ENCODE results near the gene SSH2.

Gene SSH2

GRCh38 chr17:29766796-29767327 is 163.2 kb downstream of the SSH2 start:
- Histone ChIP-seq H3K4me1 (ENCODE audit: control insufficient read depth, insufficient read depth, low read length, poor library complexity, severe bottlenecking) (no peaks in the 10 kb centered on the region), H3K27me3 (replicated peaks; ENCODE audit: control insufficient read depth, insufficient read depth, low read length, poor library complexity, severe bottlenecking) (no peaks in the 10 kb centered on the region), H3K4me3 (ENCODE audit: insufficient read depth, low read depth, low read length, poor library complexity, severe bottlenecking) (no peak overlapping the region), H3K36me3 (ENCODE audit: control insufficient read depth, insufficient read depth, low read length) (no peaks in the 10 kb centered on the region), H3K9me3 (ENCODE audit: control insufficient read depth, low read length) (no peaks in the 10 kb centered on the region), H3K27ac (ENCODE audit: insufficient read depth, low read length, poor library complexity, severe bottlenecking) (no peak overlapping the region)
- DNase-seq = no peak

GRCh38 chr17:29764748-29765147 is 165.3 kb downstream of the SSH2 start:
- no peak for DNase-seq
- Histone ChIP-seq H3K9me3 (ENCODE audit: control insufficient read depth, low read length) (no peaks in the 10 kb centered on the region), H3K4me3 (ENCODE audit: insufficient read depth, low read depth, low read length, poor library complexity, severe bottlenecking) (no peak overlapping the region), H3K36me3 (ENCODE audit: control insufficient read depth, insufficient read depth, low read length) (no peaks in the 10 kb centered on the region), H3K27ac (ENCODE audit: insufficient read depth, low read length, poor library complexity, severe bottlenecking) (no peak overlapping the region), H3K27me3 (replicated peaks; ENCODE audit: control insufficient read depth, insufficient read depth, low read length, poor library complexity, severe bottlenecking) (no peaks in the 10 kb centered on the region), H3K4me1 (ENCODE audit: control insufficient read depth, insufficient read depth, low read length, poor library complexity, severe bottlenecking) (peaks cover 7% of the 10 kb centered on the region)

GRCh38 chr17:29764217-29764616 is 165.8 kb downstream of the SSH2 start:
- Histone ChIP-seq H3K27ac (ENCODE audit: insufficient read depth, low read length, poor library complexity, severe bottlenecking) (no peak overlapping the region), H3K27me3 (replicated peaks; ENCODE audit: control insufficient read depth, insufficient read depth, low read length, poor library complexity, severe bottlenecking) (no peaks in the 10 kb centered on the region), H3K4me1 (ENCODE audit: control insufficient read depth, insufficient read depth, low read length, poor library complexity, severe bottlenecking) (peaks cover 7% of the 10 kb centered on the region), H3K36me3 (ENCODE audit: control insufficient read depth, insufficient read depth, low read length) (no peaks in the 10 kb centered on the region), H3K9me3 (ENCODE audit: control insufficient read depth, low read length) (no peaks in the 10 kb centered on the region), H3K4me3 (ENCODE audit: insufficient read depth, low read depth, low read length, poor library complexity, severe bottlenecking) (no peak overlapping the region)
- no peak for DNase-seq

- no peak for DNase-seq
- Histone ChIP-seq H3K27me3 (replicated peaks; ENCODE audit: control insufficient read depth, insufficient read depth, low read length, poor library complexity, severe bottlenecking) (no peaks in the 10 kb centered on the region), H3K4me3 (ENCODE audit: insufficient read depth, low read depth, low read length, poor library complexity, severe bottlenecking) (no peak overlapping the region), H3K36me3 (ENCODE audit: control insufficient read depth, insufficient read depth, low read length) (no peaks in the 10 kb centered on the region), H3K27ac (ENCODE audit: insufficient read depth, low read length, poor library complexity, severe bottlenecking) (no peak overlapping the region), H3K9me3 (ENCODE audit: control insufficient read depth, low read length) (no peaks in the 10 kb centered on the region), H3K4me1 (ENCODE audit: control insufficient read depth, insufficient read depth, low read length, poor library complexity, severe bottlenecking) (peaks cover 14% of the 10 kb centered on the region)
Observed at GRCh38 chr17:29763273-29763672, 166.8 kb downstream of the SSH2 start.

GRCh38 chr17:29761040-29761761 is 168.8 kb downstream of the SSH2 start:
- no peaks in the 10 kb centered on the region for H3K9me3 ChIP-seq (ENCODE audit: control insufficient read depth, low read length)
- no peaks in the 10 kb centered on the region for H3K36me3 ChIP-seq (ENCODE audit: control insufficient read depth, insufficient read depth, low read length)
- no peaks in the 10 kb centered on the region for H3K27me3 ChIP-seq (replicated peaks; ENCODE audit: control insufficient read depth, insufficient read depth, low read length, poor library complexity, severe bottlenecking)
- H3K4me3 ChIP-seq (ENCODE audit: insufficient read depth, low read depth, low read length, poor library complexity, severe bottlenecking) = peak overlapping the region; percentile 94
- peaks cover 18% of the 10 kb centered on the region for H3K4me1 ChIP-seq (ENCODE audit: control insufficient read depth, insufficient read depth, low read length, poor library complexity, severe bottlenecking)
- DNase-seq = peak; percentile 80 to 85 (median 83)
- H3K27ac ChIP-seq (ENCODE audit: insufficient read depth, low read length, poor library complexity, severe bottlenecking) = peak overlapping the region; percentile 80

GRCh38 chr17:29760279-29761039 is 169.6 kb downstream of the SSH2 start:
- Histone ChIP-seq H3K9me3 (ENCODE audit: control insufficient read depth, low read length) (no peaks in the 10 kb centered on the region), H3K27me3 (replicated peaks; ENCODE audit: control insufficient read depth, insufficient read depth, low read length, poor library complexity, severe bottlenecking) (no peaks in the 10 kb centered on the region), H3K36me3 (ENCODE audit: control insufficient read depth, insufficient read depth, low read length) (no peaks in the 10 kb centered on the region), H3K4me1 (ENCODE audit: control insufficient read depth, insufficient read depth, low read length, poor library complexity, severe bottlenecking) (peaks cover 18% of the 10 kb centered on the region), H3K4me3 (ENCODE audit: insufficient read depth, low read depth, low read length, poor library complexity, severe bottlenecking) (peak overlapping the region; percentile 94), H3K27ac (ENCODE audit: insufficient read depth, low read length, poor library complexity, severe bottlenecking) (peak overlapping the region; percentile 80)
- peak; percentile 1 to 35 (median 15) for DNase-seq

GRCh38 chr17:29758255-29758654 is 171.8 kb downstream of the SSH2 start:
- Histone ChIP-seq H3K4me1 (ENCODE audit: control insufficient read depth, insufficient read depth, low read length, poor library complexity, severe bottlenecking) (peaks cover 18% of the 10 kb centered on the region), H3K9me3 (ENCODE audit: control insufficient read depth, low read length) (no peaks in the 10 kb centered on the region), H3K27me3 (replicated peaks; ENCODE audit: control insufficient read depth, insufficient read depth, low read length, poor library complexity, severe bottlenecking) (no peaks in the 10 kb centered on the region), H3K36me3 (ENCODE audit: control insufficient read depth, insufficient read depth, low read length) (peaks cover 1% of the 10 kb centered on the region), H3K4me3 (ENCODE audit: insufficient read depth, low read depth, low read length, poor library complexity, severe bottlenecking) (peak overlapping the region; percentile 1), H3K27ac (ENCODE audit: insufficient read depth, low read length, poor library complexity, severe bottlenecking) (no peak overlapping the region)
- no peak for DNase-seq

GRCh38 chr17:29757788-29758187 is 172.2 kb downstream of the SSH2 start:
- Histone ChIP-seq H3K27ac (ENCODE audit: insufficient read depth, low read length, poor library complexity, severe bottlenecking) (no peak overlapping the region), H3K27me3 (replicated peaks; ENCODE audit: control insufficient read depth, insufficient read depth, low read length, poor library complexity, severe bottlenecking) (no peaks in the 10 kb centered on the region), H3K4me3 (ENCODE audit: insufficient read depth, low read depth, low read length, poor library complexity, severe bottlenecking) (no peak overlapping the region), H3K4me1 (ENCODE audit: control insufficient read depth, insufficient read depth, low read length, poor library complexity, severe bottlenecking) (peaks cover 18% of the 10 kb centered on the region), H3K36me3 (ENCODE audit: control insufficient read depth, insufficient read depth, low read length) (peaks cover 5% of the 10 kb centered on the region), H3K9me3 (ENCODE audit: control insufficient read depth, low read length) (no peaks in the 10 kb centered on the region)
- no peak for DNase-seq

- H3K4me3 ChIP-seq (ENCODE audit: insufficient read depth, low read depth, low read length, poor library complexity, severe bottlenecking) = no peak overlapping the region
- peaks cover 11% of the 10 kb centered on the region for H3K4me1 ChIP-seq (ENCODE audit: control insufficient read depth, insufficient read depth, low read length, poor library complexity, severe bottlenecking)
- peaks cover 5% of the 10 kb centered on the region for H3K36me3 ChIP-seq (ENCODE audit: control insufficient read depth, insufficient read depth, low read length)
- no peaks in the 10 kb centered on the region for H3K9me3 ChIP-seq (ENCODE audit: control insufficient read depth, low read length)
- no peaks in the 10 kb centered on the region for H3K27me3 ChIP-seq (replicated peaks; ENCODE audit: control insufficient read depth, insufficient read depth, low read length, poor library complexity, severe bottlenecking)
- H3K27ac ChIP-seq (ENCODE audit: insufficient read depth, low read length, poor library complexity, severe bottlenecking) = no peak overlapping the region
- DNase-seq = no peak
Observed at GRCh38 chr17:29753845-29754439, 176.1 kb downstream of the SSH2 start.
